ENCODE measurements around the gene COQ10B. TPM values are rescaled to one million over a fixed set of nuclear protein-coding genes. Genes with fewer than 3 reads are reported as not detected.
"Not testable (repeated sequence)": the region's sequence is repeated elsewhere in the genome, so short reads cannot be mapped to it uniquely, and the experiment has no call there.

The COQ10B gene
- total RNA-seq, 1 experiment from 2014 or later, result 28.8 TPM

- CTCF ChIA-PET, result no interaction called here
- H3K36me3 Mint-ChIP-seq (ENCODE audit: insufficient read depth, unreplicated experiment), result peaks cover 40% of the 10 kb centered on the region
- BruUV-seq (replicated peaks), result no TSS peak
- H3K9me3 Mint-ChIP-seq (ENCODE audit: low read depth, unreplicated experiment), result no peaks in the 10 kb centered on the region
- no peaks in the 10 kb centered on the region for H3K4me1 Mint-ChIP-seq (ENCODE audit: low read depth, unreplicated experiment)
- H3K27ac Mint-ChIP-seq (ENCODE audit: unreplicated experiment), result no peak overlapping the region
- TF ChIP-seq, protein P1, sequence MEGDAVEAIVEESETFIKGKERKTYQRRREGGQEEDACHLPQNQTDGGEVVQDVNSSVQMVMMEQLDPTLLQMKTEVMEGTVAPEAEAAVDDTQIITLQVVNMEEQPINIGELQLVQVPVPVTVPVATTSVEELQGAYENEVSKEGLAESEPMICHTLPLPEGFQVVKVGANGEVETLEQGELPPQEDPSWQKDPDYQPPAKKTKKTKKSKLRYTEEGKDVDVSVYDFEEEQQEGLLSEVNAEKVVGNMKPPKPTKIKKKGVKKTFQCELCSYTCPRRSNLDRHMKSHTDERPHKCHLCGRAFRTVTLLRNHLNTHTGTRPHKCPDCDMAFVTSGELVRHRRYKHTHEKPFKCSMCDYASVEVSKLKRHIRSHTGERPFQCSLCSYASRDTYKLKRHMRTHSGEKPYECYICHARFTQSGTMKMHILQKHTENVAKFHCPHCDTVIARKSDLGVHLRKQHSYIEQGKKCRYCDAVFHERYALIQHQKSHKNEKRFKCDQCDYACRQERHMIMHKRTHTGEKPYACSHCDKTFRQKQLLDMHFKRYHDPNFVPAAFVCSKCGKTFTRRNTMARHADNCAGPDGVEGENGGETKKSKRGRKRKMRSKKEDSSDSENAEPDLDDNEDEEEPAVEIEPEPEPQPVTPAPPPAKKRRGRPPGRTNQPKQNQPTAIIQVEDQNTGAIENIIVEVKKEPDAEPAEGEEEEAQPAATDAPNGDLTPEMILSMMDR (IDR thresholded peaks at IDR 0.05; ENCODE audit: unreplicated experiment), result no peak
- DNase-seq, result no peak
- no peak overlapping the region for H3K4me3 Mint-ChIP-seq (ENCODE audit: low read depth, unreplicated experiment)
- intact Hi-C loops (cut with micrococcal nuclease; ENCODE audit: unreplicated experiment), result no loop called here
- H3K27me3 Mint-ChIP-seq (ENCODE audit: unreplicated experiment), result no peaks in the 10 kb centered on the region
Observed at GRCh38 chr2:197477797-197478196, 24.4 kb downstream of the COQ10B start.

GRCh38 chr2:197480165-197481036 lies 27.0 kb downstream of the COQ10B start:
- Mint-ChIP-seq H3K9me3 (ENCODE audit: low read depth, unreplicated experiment) (peaks cover 2% of the 10 kb centered on the region), H3K4me1 (ENCODE audit: low read depth, unreplicated experiment) (no peaks in the 10 kb centered on the region), H3K4me3 (ENCODE audit: low read depth, unreplicated experiment) (no peak overlapping the region), H3K27ac (ENCODE audit: unreplicated experiment) (no peak overlapping the region), H3K27me3 (ENCODE audit: unreplicated experiment) (no peaks in the 10 kb centered on the region), H3K36me3 (ENCODE audit: insufficient read depth, unreplicated experiment) (peaks cover 50% of the 10 kb centered on the region)
- intact Hi-C loops (cut with micrococcal nuclease; ENCODE audit: unreplicated experiment), result no loop called here
- DNase-seq, result no peak
- TF ChIP-seq, protein P1 (IDR thresholded peaks at IDR 0.05; ENCODE audit: unreplicated experiment), result no peak
- BruUV-seq (replicated peaks), result no TSS peak
- CTCF ChIA-PET, result no interaction called here

DNA sequence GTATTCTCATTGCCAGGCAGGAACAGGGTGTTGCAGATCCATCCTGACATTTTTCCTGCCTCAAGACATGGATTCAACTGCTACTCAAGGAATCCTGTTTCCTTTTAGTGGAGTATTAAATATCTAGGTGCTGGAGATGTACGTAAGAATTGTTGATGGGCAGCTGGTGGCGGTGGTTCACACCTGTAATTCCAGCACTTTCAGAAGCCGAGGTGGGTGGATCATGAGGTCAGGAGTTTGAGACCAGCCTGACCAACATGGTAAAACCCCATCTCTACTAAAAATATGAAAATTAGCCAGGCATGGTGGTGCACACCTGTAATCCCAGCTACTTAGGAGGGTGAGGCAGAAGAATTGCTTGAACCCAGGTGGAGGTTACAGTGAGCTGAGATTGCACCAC lies 30.9 kb downstream of the COQ10B start:
- H3K27me3 Mint-ChIP-seq (ENCODE audit: unreplicated experiment); DNase-seq; intact Hi-C loops (cut with micrococcal nuclease; ENCODE audit: unreplicated experiment); H3K4me3 Mint-ChIP-seq (ENCODE audit: low read depth, unreplicated experiment); H3K4me1 Mint-ChIP-seq (ENCODE audit: low read depth, unreplicated experiment); BruUV-seq (replicated peaks); H3K27ac Mint-ChIP-seq (ENCODE audit: unreplicated experiment); H3K9me3 Mint-ChIP-seq (ENCODE audit: low read depth, unreplicated experiment): not testable (repeated sequence)
- CTCF ChIA-PET, result interaction anchor here (0.6 kb wide), 1 partner anchor 690 kb away, joined by 3 read pairs; no protein-coding TSS in a partner anchor
- H3K36me3 Mint-ChIP-seq (ENCODE audit: insufficient read depth, unreplicated experiment), result peaks cover 73% of the 10 kb centered on the region

DNA sequence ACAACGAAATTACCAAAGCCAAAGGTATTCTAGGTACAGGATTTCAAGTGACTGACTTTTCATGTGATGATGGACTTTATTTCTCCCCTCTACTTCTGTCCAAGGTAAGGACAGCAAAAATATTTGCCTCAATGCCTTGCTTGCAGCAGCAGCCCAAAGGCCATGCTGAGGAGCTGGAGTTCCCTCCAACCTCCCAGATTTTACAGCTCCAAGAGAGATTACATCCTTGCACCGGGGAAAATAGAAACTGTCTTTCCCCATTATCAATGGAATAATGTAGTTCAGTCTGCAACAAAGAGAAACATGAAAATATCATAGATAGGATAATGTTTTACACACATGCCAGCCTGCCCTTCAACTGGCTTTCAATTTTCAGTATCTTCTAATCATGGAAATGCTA lies 32.8 kb downstream of the COQ10B start:
- Mint-ChIP-seq H3K9me3 (ENCODE audit: low read depth, unreplicated experiment) (peaks cover 5% of the 10 kb centered on the region), H3K36me3 (ENCODE audit: insufficient read depth, unreplicated experiment) (peaks cover 90% of the 10 kb centered on the region), H3K4me3 (ENCODE audit: low read depth, unreplicated experiment) (no peak overlapping the region), H3K27me3 (ENCODE audit: unreplicated experiment) (no peaks in the 10 kb centered on the region), H3K4me1 (ENCODE audit: low read depth, unreplicated experiment) (no peaks in the 10 kb centered on the region), H3K27ac (ENCODE audit: unreplicated experiment) (peak overlapping the region; percentile 62)
- CTCF ChIA-PET, result no interaction called here
- intact Hi-C loops (cut with micrococcal nuclease; ENCODE audit: unreplicated experiment), result loop anchor here (5.0 kb wide), 1 partner anchor 84 kb away; no protein-coding TSS in a partner anchor
- no TSS peak for BruUV-seq (replicated peaks)
- DNase-seq, result no peak
- TF ChIP-seq, protein P1 (IDR thresholded peaks at IDR 0.05; ENCODE audit: unreplicated experiment), result no peak

GRCh38 chr2:197487385-197487784 lies 34.0 kb downstream of the COQ10B start:
- CTCF ChIA-PET, result no interaction called here
- no peak overlapping the region for H3K27ac Mint-ChIP-seq (ENCODE audit: unreplicated experiment)
- H3K36me3 Mint-ChIP-seq (ENCODE audit: insufficient read depth, unreplicated experiment), result peaks cover 90% of the 10 kb centered on the region
- TF ChIP-seq, protein P1 (IDR thresholded peaks at IDR 0.05; ENCODE audit: unreplicated experiment), result no peak
- no peak overlapping the region for H3K4me3 Mint-ChIP-seq (ENCODE audit: low read depth, unreplicated experiment)
- BruUV-seq (replicated peaks), result no TSS peak
- intact Hi-C loops (cut with micrococcal nuclease; ENCODE audit: unreplicated experiment), result loop anchor here (5.0 kb wide), 1 partner anchor 85 kb away; no protein-coding TSS in a partner anchor
- DNase-seq, result no peak
- no peaks in the 10 kb centered on the region for H3K27me3 Mint-ChIP-seq (ENCODE audit: unreplicated experiment)
- H3K9me3 Mint-ChIP-seq (ENCODE audit: low read depth, unreplicated experiment), result peaks cover 5% of the 10 kb centered on the region
- no peaks in the 10 kb centered on the region for H3K4me1 Mint-ChIP-seq (ENCODE audit: low read depth, unreplicated experiment)
